NB4 (cell line): Measurements from ENCODE around the gene FOXM1.

Experiments used
- CTCF ChIP-seq: IDR thresholded peaks from one replicate; pipeline ENCODE4 v1.5.1; 2012; ENCODE audit warnings: low read depth, low read length
- POLR2A ChIP-seq: IDR thresholded peaks from 2 replicates; pipeline ENCODE4 v1.6.1; 2011; ENCODE audit warnings: mild to moderate bottlenecking; ENCODE audit not compliant: insufficient read length; ENCODE audit errors: extremely low read depth

GRCh38 chr12:2879853-2880252 is 2.9 kb upstream of the FOXM1 start:
- no peak for TF ChIP-seq POLR2A
- TF ChIP-seq CTCF, result no peak
